GM23338 (cell line): ENCODE results near the gene ITGB5.

Experiments
- CREB1 ChIP-seq: fragments of 250-450 bp; sonication (Bioruptor Pico); IDR thresholded peaks from 2 replicates; pipeline ENCODE4 v1.5.0; 2020; ENCODE audit warnings: low read depth, mild to moderate bottlenecking, moderate library complexity
- EZH2 ChIP-seq: fragments of 200-600 bp; sonication (generic); IDR thresholded peaks from one replicate; pipeline ENCODE4 v1.8.0; 2017; ENCODE audit warnings: antibody characterized with exemption, mild to moderate bottlenecking, low read depth; ENCODE audit not compliant: unreplicated experiment
- EZH2phosphoT487 ChIP-seq: fragments of 200-600 bp; sonication (generic); IDR thresholded peaks from one replicate; pipeline ENCODE4 v1.8.1; 2018; ENCODE audit warnings: antibody characterized with exemption; ENCODE audit not compliant: unreplicated experiment
- JUNB ChIP-seq: IDR thresholded peaks from one replicate; pipeline ENCODE4 v1.6.1; 2016; ENCODE audit warnings: antibody characterized with exemption; ENCODE audit not compliant: unreplicated experiment
- NANOG ChIP-seq: IDR thresholded peaks from 2 replicates; pipeline ENCODE4 v1.6.1; 2016; ENCODE audit warnings: antibody characterized with exemption, borderline replicate concordance
- POLR2AphosphoS5 ChIP-seq: IDR thresholded peaks from 2 replicates; pipeline ENCODE4 v1.6.1; 2016; ENCODE audit warnings: antibody characterized with exemption, low read depth
- REST ChIP-seq: IDR thresholded peaks from one replicate; pipeline ENCODE4 v1.6.1; 2018; ENCODE audit warnings: antibody characterized with exemption; ENCODE audit not compliant: unreplicated experiment
- STAT1 ChIP-seq: IDR thresholded peaks from one replicate; pipeline ENCODE4 v1.6.1; 2016; ENCODE audit warnings: antibody characterized with exemption; ENCODE audit not compliant: unreplicated experiment
- ZNF114 ChIP-seq: fragments of 250-450 bp; sonication (Bioruptor Pico); IDR thresholded peaks from 2 replicates; pipeline ENCODE4 v1.5.0; 2020; ENCODE audit warnings: mild to moderate bottlenecking, moderate library complexity
- ZNF331 ChIP-seq: fragments of 250-450 bp; sonication (Bioruptor Pico); IDR thresholded peaks from 2 replicates; pipeline ENCODE4 v1.5.0; 2020; ENCODE audit warnings: low read depth, mild to moderate bottlenecking, moderate library complexity
- TF ChIP-seq, protein P1 (sequence below), 2 experiments: fragments of 200-600 bp in 1 of 2; sonication (generic) in 1 of 2; conservative IDR thresholded peaks; 2 replicates each; pipeline versions ENCODE4 v1.5.1 to v1.6.1; 2016 to 2017; ENCODE audit warnings: antibody characterized with exemption in 2 of 2, low read depth in 2 of 2, mild to moderate bottlenecking in 2 of 2, moderate library complexity in 1 of 2
- TF ChIP-seq, protein P2 (sequence below): IDR thresholded peaks from 2 replicates; pipeline ENCODE4 v1.6.1; 2016; ENCODE audit warnings: antibody characterized with exemption

DNA sequence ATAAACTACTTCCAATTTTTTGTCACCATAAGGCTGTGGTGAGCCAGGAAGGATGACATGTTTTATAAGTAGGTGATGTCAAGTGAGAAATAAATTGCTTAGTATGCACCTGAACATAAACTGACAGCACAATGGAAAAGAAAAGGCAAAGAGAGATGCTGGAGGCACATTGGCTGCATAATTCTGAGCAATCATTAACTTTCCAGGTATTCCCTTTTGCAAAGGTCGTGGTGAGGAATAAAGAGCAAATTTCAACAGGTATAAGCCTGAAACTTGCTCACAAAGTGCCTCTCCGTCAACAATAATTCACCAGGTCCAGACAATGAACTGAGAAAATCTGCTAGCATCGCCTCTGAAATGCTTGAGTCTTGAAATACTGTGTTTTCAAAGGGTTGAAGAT, 48.2 kb downstream of the ITGB5 start:
- TF ChIP-seq, protein P1, sequence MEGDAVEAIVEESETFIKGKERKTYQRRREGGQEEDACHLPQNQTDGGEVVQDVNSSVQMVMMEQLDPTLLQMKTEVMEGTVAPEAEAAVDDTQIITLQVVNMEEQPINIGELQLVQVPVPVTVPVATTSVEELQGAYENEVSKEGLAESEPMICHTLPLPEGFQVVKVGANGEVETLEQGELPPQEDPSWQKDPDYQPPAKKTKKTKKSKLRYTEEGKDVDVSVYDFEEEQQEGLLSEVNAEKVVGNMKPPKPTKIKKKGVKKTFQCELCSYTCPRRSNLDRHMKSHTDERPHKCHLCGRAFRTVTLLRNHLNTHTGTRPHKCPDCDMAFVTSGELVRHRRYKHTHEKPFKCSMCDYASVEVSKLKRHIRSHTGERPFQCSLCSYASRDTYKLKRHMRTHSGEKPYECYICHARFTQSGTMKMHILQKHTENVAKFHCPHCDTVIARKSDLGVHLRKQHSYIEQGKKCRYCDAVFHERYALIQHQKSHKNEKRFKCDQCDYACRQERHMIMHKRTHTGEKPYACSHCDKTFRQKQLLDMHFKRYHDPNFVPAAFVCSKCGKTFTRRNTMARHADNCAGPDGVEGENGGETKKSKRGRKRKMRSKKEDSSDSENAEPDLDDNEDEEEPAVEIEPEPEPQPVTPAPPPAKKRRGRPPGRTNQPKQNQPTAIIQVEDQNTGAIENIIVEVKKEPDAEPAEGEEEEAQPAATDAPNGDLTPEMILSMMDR (conservative IDR thresholded peaks at IDR 0.05; ENCODE audit: low read depth in 2 of 2), result no peak
- TF ChIP-seq NANOG, result no peak
- TF ChIP-seq EZH2, result no peak
- no peak for TF ChIP-seq EZH2phosphoT487
- no peak for TF ChIP-seq POLR2AphosphoS5
- TF ChIP-seq JUNB, result no peak
- no peak for TF ChIP-seq CREB1 (CRISPR knock-in tag)
- no peak for TF ChIP-seq ZNF114
- TF ChIP-seq ZNF331 (CRISPR knock-in tag), result no peak
- no peak for TF ChIP-seq STAT1
- TF ChIP-seq REST, result no peak
- TF ChIP-seq, protein P2, sequence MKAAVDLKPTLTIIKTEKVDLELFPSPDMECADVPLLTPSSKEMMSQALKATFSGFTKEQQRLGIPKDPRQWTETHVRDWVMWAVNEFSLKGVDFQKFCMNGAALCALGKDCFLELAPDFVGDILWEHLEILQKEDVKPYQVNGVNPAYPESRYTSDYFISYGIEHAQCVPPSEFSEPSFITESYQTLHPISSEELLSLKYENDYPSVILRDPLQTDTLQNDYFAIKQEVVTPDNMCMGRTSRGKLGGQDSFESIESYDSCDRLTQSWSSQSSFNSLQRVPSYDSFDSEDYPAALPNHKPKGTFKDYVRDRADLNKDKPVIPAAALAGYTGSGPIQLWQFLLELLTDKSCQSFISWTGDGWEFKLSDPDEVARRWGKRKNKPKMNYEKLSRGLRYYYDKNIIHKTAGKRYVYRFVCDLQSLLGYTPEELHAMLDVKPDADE, result no peak
